HG02943 (cell line): Measurements from ENCODE around the gene SETD3.

Experiments used
- ATAC-seq: cut with Tn5 transposase; IDR thresholded peaks from one replicate; pipeline ENCODE4 v1.9.1; 2021; ENCODE audit warnings: mild to moderate bottlenecking, low read depth, moderate library complexity; ENCODE audit not compliant: unreplicated experiment

SETD3 gene

DNA sequence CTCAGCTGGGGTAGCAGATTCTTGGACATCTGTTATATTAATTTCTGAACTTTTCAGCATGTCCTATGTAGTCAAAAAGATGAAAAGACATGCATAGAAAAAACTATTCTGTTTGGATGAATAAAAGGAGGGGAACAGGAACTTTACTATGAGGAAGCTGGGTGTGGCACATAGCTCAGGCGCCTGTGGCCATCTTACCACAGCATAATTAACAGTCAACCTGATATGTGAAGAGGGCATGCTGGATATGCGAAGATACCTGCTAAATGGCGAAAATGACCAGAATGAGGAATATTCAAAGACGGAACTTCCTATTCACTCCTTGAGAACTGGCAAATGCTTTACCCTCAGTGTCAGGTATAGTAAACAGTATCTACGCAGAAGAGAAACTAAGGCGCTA lies 18.4 kb downstream of the SETD3 start:
- ATAC-seq: no peak

DNA sequence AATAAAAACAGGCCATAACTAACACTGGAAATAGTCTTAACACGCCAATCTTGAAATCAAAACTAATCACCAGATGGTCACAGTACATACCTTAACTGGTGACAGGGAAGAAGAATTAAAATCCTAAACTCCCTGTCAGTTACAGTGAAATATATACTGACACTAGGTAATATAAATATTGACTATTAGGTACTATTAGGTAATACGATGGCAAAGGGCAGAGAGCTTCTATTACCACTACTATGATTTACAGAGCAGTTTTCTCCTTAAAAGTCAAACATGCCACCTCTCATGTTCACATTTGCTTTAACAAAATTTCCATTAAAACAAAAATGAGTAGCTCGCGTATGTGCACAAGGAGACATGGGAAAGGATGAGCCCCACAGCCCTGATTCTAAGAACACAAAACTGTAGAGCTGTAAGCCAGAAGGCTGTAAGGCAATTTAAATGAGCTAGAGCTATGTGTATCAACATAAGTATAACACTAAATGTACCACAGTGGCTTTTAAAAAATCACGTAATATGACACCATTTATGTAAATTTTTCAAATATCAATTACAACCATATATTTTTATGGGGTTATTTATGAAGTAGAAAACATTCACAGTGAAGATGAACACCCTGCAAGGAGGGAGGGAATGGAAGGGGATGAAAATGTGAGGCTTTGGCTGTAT lies 19.1 kb downstream of the SETD3 start:
- ATAC-seq: no peak

DNA sequence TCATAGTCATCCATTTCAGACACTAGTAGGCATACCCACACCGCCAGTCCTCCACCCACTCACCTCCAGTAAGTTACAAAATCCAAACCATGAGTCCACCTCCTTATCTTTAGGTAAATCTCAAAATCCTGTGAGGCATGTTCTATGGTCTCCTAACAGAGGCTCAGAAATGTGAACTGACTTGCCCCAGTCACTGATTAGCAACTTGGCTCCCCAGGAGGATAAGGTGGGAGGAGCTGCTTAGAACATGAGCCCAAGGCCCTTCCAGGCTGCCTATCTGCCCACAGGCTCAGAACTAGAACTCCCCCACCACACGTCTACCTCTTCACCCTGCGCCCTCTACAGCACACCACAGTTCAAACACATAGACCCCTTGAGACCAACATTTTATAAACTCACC lies 19.9 kb downstream of the SETD3 start:
- no peak for ATAC-seq

DNA sequence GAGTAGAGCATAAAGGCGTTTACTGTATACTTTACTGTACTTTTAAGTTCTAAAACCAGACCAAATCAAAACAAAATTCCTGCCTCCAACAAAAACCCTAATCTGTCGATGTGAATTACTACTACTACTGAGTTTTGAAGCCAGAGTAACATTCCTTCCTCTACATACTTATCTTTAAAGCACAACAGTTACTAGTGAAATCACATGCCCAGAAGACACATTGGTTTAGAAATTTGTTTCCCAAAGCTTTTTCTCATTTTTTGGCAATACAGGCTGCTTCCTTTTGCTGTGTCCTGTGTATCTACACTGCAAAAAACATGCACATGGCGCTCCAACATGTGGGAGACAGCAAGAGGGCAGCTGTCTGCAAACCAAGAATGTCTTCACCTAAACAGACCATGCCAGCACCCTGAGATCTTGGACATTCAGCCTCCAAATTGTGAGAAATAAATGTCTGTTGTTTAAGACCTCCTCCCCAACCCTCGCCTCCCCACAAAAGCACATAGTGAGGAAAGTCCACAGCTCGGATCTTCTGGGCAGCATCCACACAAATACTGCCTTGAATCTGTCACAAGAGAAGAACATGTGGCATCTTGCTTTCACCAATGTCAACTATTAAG lies 21.1 kb downstream of the SETD3 start:
- no peak for ATAC-seq

DNA sequence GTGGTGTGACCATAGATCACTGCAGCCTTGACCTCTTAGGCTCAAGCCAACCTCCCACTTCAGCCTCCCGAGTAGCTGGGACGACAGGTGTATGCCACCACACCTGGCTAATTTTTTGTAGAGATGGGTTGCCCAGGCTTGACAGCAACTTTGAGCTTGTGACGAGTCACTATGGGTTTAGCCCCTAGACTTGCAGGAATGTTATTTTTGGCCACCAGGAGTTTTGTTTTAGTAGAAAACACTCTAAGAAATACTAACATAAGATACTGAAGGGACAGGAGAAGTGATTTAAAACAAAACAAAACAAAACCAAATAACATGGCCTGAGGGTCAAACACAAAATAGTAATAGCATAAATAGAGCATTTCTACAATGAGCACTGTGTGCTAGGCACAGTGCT lies 26.4 kb downstream of the SETD3 start:
- ATAC-seq: no peak

DNA sequence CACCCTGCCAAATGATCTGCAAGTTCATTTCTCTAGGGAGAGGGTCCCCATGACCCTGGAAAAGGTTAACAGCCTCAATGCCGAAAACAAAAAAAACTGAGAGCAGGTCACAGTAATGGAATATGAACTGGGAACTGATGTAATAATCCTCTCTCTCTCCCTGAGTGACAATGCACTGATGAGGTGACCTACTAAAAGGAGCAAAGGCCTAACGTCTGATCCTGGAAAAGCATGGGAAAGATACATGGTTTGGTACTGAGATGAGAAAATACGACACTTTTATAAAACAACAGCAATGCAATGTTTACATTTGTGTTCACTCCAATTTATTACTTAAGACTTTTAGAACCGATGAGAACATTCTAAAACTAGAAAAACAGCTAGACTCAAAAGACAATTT lies 27.7 kb downstream of the SETD3 start:
- ATAC-seq: no peak

DNA sequence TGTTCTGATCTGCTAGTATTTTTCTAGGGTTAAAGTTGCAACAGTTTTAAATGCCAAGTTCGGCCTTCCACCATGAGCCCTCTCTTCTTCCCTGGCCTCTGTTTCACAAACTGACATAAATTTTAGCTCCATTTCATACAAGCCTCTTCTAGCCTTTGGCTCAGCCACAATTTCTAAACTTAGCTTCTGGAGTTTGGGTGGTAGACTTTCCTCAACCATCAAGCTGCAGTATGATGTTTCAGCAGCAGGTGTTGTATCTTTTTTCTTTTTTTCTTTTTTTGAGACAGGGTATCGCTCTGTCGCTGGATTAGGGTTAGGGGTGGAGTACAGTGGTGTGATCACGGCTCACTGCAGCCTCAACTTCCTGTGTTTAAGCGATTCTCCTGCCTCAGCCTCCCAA lies 29.4 kb downstream of the SETD3 start:
- ATAC-seq: no peak

DNA sequence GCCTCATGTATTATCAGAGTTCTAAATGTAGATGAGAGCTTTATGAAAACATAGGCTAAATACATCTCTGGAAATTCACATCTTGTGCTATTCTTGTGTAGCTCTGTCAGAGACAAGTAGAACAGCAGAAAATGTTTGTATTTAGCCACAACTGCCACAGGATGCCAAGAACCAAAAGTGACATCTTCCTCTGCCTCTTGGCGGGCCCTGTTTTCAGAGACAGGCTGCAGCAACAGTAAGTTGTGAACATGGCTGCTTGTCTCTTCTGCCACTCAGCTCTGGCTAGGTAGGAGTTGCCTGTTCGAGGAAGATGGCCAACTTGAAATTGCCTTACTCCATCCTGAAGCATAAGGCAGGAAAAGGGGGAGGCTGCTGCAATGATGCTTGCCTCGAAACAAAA lies 30.4 kb downstream of the SETD3 start:
- no peak for ATAC-seq

DNA sequence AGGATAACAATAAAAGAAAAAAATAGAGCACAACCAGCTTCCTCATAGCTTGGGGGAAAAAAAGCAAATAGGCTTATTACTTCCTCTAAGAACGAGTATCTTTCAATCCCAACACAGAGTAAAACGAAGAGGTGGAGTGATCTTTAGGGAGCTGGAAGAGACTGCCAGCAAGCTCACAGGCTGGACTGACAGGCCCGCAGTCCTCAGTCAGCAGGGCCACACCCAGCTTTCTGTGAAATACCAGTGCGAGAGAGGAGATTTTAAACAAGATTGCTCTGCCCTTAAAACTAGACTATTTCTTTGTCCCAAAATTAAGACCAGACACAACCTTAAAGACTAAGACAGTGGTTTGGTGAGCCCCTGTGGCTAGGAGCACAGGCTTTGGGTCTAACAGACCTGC lies 32.9 kb downstream of the SETD3 start:
- ATAC-seq: no peak

DNA sequence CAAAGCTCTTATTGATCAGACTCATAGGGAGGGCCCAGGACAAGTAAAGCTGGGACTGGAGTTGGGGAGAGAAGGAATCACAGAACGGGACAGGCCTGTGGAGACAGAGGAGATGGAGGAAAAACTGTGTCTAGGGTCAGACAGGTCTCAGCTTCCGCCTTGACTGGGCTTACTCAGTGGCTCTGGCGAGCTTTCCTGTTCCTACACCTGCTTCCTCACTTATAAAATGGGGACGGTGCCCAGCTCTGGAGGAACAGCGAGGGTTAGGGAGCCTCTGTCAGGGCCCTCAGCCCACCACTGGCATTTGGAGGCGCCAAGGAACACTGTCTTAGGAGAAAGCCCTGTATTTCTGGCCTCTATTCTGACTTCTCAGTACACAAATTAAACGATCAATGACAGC lies 34.7 kb downstream of the SETD3 start:
- no peak for ATAC-seq

DNA sequence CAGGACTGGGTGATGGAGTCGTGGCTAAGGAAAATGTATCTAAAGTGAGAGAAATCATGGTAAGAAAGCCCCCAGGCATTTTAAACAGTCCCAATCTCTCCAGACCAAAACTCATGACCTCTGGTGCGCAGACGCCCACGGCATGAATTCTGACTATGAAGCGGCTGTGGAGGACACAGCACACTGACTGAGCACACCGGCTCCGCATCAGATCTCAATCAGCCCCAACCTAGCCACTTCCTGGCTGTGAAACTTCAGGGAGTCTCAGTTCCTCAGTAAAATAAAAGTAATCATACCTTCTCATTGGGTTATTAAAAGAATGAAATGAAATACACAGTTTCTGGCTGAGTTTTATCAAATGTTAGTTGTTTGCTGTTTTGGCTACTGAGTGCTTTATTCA lies 38.7 kb downstream of the SETD3 start:
- no peak for ATAC-seq

DNA sequence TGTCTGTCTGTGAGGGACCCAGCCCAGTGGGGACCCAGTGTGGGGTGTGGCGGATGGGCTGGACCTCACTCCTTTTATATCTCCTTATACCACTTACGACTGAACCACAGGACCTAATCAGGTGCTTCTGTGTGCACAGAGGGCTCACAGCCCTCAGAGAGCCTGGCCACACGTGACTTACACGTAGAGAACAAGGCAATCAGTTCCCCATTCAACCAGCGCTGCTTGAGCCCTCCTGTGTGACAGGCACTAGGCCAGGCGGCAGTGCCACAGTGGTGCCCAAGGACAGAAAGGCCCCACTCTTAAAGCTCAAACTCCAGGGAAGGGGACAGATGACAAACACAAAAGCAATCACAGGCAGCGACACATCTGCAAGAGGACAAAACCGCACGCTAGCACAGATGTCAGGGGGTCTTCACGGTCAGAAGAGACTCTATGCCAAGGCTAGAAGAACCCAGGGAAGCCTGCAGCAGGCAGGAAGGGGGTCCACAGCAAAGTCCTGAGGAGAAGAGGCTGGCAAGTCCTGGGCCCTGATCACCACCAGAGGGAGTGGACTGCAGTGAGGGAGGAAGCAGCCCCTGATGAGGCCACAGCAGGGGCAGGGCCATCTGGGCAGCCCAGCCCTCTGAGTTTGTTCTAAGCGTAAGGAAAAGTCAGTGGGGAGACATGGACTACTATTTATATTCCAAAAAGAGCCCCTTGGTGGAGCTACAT lies 39.3 kb downstream of the SETD3 start:
- ATAC-seq: no peak

DNA sequence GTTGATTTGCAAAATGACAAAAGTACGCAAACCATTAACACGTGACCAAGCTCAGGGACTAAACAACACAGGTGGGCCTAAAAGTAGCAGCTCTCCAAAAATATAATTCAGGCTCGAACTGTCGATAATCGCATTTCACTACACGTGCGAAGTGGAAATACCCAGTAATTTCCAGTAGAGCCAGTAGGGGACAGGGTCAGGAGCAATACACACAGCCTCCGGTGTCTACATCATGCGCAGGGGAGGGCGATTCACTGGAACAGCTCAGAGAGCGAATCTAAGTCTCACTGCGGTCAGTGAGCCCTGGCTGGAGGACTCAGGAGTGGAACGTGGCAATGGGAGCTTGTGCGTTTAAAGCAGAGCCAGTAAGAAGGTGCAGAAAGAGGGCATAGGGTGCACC lies 40.4 kb downstream of the SETD3 start:
- ATAC-seq: no peak

DNA sequence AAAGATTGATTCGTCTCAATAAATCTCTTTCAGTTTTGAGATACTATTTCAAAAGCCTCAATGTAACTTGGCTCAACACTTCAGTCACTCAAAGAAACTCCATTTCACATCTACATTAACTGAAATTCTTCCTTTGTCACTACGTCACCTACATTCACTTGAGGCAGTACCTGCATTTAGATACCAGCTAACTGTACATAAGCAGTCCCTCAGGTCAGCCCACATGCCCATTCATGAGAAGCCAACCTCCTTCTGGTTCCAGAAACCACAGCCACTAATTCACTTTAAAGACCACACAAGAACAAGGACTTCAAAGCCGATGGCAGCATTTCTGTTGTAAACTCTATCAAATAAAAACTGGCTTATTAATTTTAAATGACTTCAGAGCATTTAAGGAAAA lies 43.0 kb downstream of the SETD3 start:
- no peak for ATAC-seq

DNA sequence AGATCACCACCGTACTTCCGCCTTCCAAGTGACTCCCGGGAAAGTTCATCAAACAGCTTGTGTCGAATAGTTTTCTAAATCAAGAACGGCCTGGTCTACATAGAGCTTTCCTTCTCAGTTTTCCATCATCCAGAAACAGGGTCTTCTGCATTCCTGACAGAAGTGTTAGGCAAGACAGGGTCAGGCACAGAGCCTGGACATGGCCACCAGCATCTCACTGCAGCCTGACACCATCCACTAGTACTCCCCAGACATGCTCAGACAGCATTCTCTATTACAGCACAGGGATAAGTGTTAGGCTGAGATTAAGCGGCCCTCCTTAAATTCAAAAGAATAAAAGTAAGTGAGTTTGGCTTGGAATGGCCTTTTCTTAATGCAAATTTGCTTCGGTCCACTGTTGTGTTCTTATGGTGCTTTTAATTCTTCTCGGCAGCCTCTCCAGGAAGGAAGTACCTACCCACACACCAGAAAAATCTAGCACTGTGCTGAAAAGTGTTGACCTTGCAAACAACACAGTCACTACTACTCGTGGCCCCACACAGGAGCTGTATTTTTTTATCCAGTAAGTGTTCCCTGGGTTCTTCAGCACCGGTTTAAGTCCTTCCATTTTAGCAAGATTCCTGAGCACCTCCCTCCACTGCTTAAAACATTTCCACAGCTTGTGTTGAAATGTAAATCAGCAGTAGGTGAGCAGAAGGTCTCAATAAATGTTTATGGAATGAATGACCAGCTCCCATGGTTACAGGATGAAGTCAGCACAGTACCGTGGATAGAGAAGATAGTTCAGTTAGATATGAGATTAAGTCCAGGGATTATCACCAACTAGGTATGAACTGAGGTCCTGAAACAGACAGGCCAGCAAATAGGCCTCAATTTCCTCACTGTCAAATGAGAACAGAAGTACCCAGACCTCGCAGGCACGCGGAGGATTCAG lies 44.1 kb downstream of the SETD3 start:
- no peak for ATAC-seq

DNA sequence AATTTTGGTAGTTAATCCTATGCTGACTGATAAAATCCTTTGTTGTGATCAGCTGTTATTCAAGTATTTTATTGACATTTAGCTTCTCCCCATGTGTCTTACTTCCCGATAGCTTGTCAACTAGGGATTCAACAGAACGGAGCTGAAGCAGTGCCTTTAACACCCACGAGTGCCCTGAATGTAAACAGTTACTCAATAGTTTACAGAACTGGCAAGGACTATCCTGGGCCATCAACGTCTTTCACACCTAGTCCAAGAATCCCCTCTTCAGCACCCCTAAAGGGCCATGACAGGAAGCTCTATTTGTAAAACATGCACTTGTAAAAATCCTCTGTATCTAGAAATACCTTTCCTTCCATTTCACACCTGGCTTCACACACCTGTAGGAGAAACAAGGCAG lies 45.3 kb downstream of the SETD3 start:
- ATAC-seq: no peak

DNA sequence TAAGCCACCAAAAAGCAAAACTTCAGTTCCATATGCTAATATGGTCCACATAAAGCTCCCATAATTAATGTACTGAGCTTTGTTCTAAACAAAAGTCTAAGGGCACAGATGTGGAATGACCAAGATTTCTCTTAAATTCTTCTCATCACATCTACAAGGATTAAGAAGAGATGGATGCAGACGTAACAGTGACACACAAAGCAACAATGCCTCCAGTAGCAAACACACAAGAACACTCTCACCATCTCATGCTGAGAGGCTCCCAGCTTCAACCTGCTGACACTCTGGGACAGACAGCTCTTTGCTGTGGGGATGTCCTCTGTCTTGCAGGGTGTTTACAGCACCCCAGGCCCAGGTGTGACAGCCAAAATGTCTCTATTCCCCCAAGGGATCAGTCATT lies 48.2 kb downstream of the SETD3 start:
- ATAC-seq: no peak

DNA sequence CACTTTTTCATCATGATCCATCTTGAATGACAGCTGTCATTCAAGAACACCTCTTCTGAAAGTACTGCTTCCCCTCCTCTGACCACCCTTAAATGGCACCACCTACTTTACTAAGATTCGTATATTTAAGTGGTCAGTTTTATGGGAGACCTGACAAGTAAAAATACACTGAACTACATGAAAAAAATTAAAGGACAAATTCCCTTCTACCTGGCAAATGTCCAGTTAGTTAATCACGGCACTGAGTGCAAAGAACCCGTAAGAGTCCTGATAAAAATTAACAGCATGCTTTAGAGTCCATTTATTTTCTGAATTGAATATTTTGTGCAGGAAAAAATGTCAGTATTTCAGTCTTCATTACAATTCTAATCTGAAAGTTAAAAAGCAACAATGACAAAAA lies 48.7 kb downstream of the SETD3 start:
- no peak for ATAC-seq

DNA sequence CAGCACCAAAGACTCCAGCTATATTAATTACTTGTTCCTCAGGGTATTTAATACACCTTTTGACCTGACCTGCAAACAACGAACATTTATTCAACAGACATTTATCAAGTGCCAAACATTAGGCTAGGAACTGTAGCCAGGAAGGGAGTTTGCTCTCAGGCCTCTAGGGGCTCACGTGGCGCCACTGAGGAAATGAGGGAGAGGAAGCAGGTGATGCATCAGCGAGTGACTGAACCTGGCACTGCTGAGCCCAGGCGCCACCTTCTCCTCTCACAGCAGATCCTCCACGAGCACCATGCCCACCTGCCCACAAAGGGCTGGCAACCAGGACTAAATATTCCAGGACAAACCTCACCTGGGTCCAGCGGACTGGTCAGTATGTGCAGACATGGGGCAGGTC lies 50.2 kb downstream of the SETD3 start:
- no peak for ATAC-seq

DNA sequence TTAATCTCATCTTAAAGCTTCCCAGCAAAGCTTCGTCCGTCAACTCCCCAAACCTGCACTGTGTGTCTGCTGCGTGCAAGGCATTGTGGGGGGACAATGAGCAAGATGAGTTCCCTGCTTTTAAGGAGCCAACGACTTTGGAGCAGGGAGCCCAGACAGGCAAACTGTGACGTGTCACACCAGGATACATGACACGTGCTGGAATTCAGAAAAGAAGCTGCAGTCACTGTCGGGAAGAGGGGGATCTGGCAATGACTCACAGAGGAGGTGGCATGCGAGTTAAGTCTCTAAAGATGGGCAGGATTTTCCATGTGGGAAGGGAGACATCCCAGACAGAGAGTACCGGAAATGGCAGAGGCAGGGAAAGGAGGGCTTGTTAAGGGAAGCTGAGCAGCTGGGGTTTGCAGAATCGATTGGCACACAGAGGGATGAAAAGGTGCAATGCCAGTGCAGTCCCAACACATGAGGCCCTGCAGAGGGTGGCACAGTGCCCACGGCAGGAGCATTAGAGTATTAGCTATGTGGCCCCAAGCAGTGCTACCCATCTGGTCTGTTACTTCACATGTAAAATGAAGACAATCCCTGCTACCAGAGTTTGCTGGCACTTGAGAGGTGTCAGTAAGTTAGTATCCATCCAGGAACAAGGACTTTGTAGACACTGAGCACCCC lies 52.9 kb downstream of the SETD3 start:
- no peak for ATAC-seq
